Measurements from ENCODE around the gene HMGB1.

GRCh38 chr13:30481241-30481760, 15.6 kb upstream of the HMGB1 start:
- no peak for TF ChIP-seq CTCF (IDR thresholded peaks at IDR 0.05)
- TF ChIP-seq POLR2A (IDR thresholded peaks at IDR 0.05), result no peak

Measured in stomach (tissue), 4 donors.